HG02623 (cell line): ENCODE measurements around the gene GFOD2.

ENCODE experiments used
- ATAC-seq: cut with Tn5 transposase; IDR thresholded peaks from one replicate; pipeline ENCODE4 v1.9.1; 2021; ENCODE audit warnings: moderate library complexity; ENCODE audit not compliant: unreplicated experiment

Gene GFOD2

GRCh38 chr16:67660564-67661028 is 58.5 kb downstream of the GFOD2 start, which contains the start of gene PARD6A:
PARD6A (plus strand) TSS chr16:67660960; CDS start chr16:67661039, 79 bp downstream.
- peak; percentile 65 for ATAC-seq

GRCh38 chr16:67659675-67660563 is 59.2 kb downstream of the GFOD2 start, which contains the start of gene ACD:
ACD (minus strand) TSS chr16:67660260; CDS start chr16:67660220, 40 bp downstream.
- ATAC-seq: peak; percentile 47

GRCh38 chr16:67658849-67659674 is 60.1 kb downstream of the GFOD2 start:
- ATAC-seq: no peak

GRCh38 chr16:67657751-67658518 is 61.2 kb downstream of the GFOD2 start:
- no peak for ATAC-seq

- no peak for ATAC-seq
Measured at GRCh38 chr16:67657017-67657608, 62.0 kb downstream of the GFOD2 start.

- ATAC-seq: no peak
Measured at GRCh38 chr16:67656344-67657016, 62.6 kb downstream of the GFOD2 start.

- no peak for ATAC-seq
Measured at GRCh38 chr16:67655363-67655762, 63.8 kb downstream of the GFOD2 start.

- no peak for ATAC-seq
Measured at GRCh38 chr16:67654403-67654911, 64.7 kb downstream of the GFOD2 start.

- ATAC-seq: no peak
Measured at GRCh38 chr16:67653789-67654402, 65.2 kb downstream of the GFOD2 start.

GRCh38 chr16:67653128-67653788 is 65.9 kb downstream of the GFOD2 start:
- ATAC-seq: no peak

- no peak for ATAC-seq
Measured at GRCh38 chr16:67652578-67653127, 66.5 kb downstream of the GFOD2 start.

- no peak for ATAC-seq
Measured at GRCh38 chr16:67651847-67652246, 67.3 kb downstream of the GFOD2 start.

- no peak for ATAC-seq
Measured at GRCh38 chr16:67651039-67651438, 68.1 kb downstream of the GFOD2 start.

GRCh38 chr16:67650023-67650422 is 69.1 kb downstream of the GFOD2 start:
- ATAC-seq: no peak

GRCh38 chr16:67649494-67649931 is 69.6 kb downstream of the GFOD2 start:
- no peak for ATAC-seq

- ATAC-seq: no peak
Measured at GRCh38 chr16:67648764-67649407, 70.2 kb downstream of the GFOD2 start.

GRCh38 chr16:67648088-67648763 is 70.9 kb downstream of the GFOD2 start:
- ATAC-seq: no peak
